NCI-H345 (cell line): ENCODE data around the gene MYLK2.
"Not testable (repeated sequence)": the region's sequence is repeated elsewhere in the genome, so short reads cannot be mapped to it uniquely, and the experiment has no call there.

ENCODE experiments used
- DNase-seq: peaks from one replicate; lab custom pipeline; 2025; lab: John Stamatoyannopoulos, UW

MYLK2 gene

DNA sequence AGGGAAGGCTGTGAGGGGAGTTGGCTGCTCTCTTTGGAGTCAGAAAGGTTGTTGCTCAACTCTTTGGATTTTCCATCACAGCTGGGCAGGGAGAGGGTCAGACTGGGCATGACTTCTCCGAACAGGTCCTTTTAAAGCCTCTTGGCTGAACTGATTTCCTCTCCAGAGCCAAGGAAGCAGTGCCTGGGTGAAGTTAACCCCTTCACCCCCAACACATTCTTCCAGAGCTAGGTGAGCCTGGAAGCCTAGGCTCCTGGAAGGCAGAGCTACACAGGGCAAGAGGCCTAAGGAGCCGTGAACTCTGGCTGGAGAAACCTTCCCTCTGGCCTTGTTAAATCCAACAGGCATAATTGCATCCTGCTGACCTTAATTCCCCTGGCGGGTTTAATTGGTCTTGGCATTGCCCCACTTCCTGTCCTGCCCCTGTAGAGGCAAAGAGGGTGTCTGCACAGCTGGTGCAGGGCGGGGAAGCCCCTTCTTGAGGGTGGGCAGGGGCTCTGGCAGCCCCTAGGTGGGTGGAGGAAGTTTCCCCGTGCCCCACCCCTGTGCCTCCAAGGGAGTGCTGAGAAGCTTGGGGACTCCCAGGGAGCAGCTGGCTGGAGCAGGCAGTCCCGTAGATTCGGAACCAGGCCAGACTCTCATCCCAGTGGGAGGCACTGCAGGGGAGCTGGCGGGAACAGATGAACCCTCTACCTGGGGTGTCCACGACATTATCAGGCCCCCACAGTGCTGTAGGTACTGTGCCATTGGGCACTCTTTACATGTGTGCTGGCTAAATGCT, 3.6 kb upstream of the MYLK2 start:
- DNase-seq = no peak

- DNase-seq = no peak
Observed at GRCh38 chr20:31816221-31816620, 2.9 kb upstream of the MYLK2 start.

- no peak for DNase-seq
Observed at GRCh38 chr20:31817461-31817860, 1.7 kb upstream of the MYLK2 start.

- DNase-seq = no peak
Observed at GRCh38 chr20:31818376-31818908, 714 bp upstream of the MYLK2 start.

GRCh38 chr20:31820228-31820627, 1.1 kb downstream of the MYLK2 start:
- no peak for DNase-seq

GRCh38 chr20:31821427-31821826, 2.3 kb downstream of the MYLK2 start:
- no peak for DNase-seq

DNA sequence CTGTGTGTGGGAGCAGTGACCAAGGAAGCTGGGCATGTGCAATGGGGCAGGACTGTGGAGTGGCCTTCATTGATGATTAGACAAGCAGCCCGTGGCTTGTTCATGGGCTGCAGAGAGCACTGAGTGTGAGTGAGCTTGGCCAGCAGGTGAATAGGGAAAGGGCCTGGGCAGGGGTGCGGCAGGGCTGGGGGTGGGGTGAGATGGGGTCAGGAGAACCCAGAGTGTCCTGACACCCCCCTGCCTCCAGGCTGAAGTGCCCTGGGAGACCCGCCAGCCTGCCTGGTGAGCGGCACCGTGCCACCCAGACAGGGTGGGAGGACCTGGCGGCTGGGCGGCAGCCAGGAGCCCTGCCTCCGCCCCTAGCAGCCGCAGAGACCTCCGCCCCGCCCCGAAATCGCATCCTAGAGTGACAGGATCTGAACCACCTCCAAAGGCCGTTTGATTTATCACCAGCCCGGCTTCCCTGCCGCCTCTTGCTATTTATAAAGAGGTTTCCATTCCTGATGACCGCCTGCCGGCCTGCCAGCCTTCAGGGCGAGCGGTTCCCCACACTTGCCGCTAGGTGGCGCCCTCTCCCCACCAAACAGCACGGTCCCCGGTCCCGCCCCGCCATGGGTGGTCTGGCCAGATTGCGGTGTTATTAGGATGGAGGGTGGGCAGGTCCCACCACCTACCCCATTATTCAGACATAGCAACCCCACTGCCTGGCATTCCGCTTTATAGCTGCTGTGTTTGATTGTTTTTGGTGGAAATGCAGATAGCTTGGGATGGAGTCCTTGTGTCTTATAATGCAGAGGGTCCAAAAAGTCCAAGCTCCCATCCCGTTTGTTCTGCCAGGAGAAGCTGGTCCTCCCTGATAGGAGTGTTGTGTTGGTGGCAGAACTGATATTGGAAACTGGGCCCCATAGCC, 3.5 kb downstream of the MYLK2 start:
- DNase-seq = peak; percentile 79

GRCh38 chr20:31823360-31824124, 4.4 kb downstream of the MYLK2 start:
- no peak for DNase-seq

DNA sequence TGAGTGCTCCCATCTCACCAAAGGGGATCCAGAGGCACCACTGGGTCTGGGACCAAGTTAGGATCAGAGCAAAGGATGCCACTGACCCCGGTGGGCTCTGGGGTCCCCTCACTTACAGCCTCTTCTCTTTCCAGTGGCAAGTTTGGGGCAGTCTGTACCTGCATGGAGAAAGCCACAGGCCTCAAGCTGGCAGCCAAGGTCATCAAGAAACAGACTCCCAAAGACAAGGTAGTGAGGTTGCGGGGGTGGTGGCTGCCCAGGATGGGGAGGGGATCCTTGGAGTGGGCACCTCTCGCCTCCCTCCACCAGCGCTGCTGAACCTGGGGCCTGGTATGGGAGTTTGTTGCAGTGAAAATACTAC, 4.9 kb downstream of the MYLK2 start:
- DNase-seq = no peak

DNA sequence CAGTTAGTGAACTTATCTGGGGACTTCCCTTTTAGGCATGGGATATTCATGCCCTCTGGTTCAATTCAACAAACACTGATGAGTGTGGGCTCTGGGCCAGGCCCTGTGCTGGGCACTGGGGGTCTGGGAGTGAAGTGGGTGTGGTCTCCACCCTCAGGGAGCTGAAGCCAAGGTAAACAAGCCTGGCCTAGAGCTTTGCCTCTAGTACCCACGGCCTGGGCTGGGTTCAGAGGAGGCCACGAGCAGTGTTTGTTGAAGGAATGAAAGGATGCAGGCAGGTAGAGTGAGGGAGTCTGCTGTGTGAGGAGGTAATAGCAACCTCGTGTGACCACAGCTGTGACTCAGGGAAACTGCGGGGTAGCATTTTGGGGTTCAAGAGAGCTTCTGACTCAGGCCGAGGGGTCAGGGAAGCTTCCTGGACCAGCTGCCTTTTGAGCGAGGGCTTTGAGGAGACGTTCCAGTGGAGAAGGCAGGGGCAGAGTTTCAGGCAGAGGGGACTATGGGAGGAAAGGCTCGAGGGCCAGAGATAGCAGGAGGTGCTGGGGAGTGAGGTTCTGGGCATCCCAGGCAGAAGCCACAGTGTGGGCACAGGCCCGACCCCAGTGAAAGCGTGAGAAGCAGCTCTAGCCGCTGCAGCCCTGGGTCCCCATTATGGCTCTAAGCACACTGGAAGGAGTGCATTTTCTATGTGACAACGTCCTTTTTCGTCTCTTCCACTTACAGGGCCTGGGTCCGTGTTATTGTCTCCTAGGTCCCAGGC, 5.6 kb downstream of the MYLK2 start:
- no peak for DNase-seq

GRCh38 chr20:31826074-31826473, 6.9 kb downstream of the MYLK2 start:
- DNase-seq = no peak

- DNase-seq = no peak
Observed at GRCh38 chr20:31827059-31827458, 7.9 kb downstream of the MYLK2 start.

DNA sequence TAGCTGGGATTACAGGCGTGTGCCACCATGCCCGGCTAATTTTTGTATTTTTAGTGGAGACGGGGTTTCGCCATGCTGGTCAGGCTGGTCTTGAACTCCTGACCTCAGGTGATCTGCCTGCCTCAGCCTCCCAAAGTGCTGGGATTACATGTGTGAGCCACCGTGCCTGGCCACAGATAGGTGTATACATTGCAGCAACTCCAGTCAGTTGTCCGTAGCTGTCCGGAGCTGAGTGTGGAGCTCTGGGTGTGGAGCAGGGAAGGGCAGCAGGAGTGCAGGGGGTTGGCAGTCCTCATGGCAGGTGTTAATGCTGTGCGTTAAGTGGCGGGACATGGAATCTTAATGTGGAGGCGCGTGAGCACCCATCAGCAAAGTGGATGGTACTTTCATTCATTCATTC, 8.9 kb downstream of the MYLK2 start:
- DNase-seq = not testable (repeated sequence)

- no peak for DNase-seq
Observed at GRCh38 chr20:31829731-31830130, 10.6 kb downstream of the MYLK2 start.

DNA sequence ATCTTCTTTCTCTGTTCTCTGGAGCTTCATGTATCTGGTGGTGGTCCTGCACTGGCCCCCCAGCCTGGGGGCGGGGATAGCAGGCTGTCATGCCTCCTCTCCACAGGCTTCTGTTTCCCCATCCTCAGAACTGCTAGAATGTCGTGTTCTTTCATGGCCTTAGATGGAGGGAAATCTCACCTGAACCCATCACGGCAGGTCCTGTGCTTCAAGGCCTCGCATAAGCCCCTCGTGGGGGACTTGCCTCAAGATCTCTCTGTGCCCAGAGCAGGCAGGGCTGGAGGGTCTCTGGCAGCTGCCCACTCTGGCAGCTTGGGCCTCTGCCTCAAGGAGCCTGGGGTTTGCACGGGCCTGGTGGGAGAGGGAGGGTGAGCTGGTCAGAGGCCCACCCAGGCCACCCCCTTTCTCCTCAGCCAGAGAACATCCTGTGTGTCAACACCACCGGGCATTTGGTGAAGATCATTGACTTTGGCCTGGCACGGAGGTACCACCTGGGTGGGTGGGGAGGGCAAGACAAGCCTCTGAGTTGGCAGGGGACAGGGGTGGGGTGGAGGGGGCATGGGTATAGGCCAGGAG, 11.3 kb downstream of the MYLK2 start:
- DNase-seq = no peak

GRCh38 chr20:31831211-31831610, 12.1 kb downstream of the MYLK2 start:
- no peak for DNase-seq

DNA sequence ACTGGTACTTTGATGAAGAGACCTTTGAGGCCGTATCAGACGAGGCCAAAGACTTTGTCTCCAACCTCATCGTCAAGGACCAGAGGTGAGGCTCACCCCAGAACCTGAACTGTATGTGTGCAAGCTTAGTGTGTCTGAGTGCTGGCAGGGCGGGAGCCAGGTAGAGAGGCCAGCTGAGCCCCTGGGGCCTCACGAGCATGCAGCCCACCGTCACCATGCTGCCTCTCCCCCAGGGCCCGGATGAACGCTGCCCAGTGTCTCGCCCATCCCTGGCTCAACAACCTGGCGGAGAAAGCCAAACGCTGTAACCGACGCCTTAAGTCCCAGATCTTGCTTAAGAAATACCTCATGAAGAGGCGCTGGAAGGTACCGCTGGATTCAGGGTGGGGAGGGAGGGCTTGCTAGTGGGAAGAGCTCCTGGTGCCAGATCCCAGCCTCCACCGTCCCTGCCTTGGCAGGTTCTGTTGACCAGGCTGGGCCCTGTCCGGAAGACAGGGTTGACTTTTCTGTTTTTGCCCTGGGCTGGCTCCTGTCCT, 12.7 kb downstream of the MYLK2 start:
- DNase-seq = no peak

DNA sequence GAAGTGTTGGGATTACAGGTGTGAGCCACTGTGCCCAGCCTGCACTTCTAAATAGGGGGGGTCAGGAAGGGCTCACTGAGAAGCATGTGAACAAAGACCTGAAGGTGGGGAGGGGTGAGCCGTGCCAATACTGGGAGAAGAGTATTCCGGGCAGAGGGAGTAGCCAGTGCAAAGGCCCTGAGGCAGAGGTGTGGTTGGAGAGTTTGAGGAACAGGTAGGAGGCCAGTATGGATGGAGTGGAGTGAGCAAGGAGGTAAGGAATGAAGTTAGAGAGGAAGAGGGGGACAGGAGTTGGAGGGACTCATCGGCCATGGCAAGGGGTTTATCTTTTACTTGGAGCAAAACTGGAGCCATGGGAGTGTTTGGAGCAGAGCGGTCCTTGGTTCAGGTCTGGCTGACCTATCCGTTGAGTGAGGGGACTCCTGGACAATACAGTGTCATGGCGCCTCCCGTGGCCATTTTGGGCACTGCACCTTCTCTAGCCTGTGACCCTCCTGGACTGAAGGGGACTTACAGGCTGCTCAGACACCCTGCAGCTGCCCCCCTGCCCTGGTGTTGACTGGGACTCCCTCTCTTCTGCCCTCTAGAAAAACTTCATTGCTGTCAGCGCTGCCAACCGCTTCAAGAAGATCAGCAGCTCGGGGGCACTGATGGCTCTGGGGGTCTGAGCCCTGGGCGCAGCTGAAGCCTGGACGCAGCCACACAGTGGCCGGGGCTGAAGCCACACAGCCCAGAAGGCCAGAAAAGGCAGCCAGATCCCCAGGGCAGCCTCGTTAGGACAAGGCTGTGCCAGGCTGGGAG, 14.2 kb downstream of the MYLK2 start:
- peak; percentile 30 for DNase-seq

DNA sequence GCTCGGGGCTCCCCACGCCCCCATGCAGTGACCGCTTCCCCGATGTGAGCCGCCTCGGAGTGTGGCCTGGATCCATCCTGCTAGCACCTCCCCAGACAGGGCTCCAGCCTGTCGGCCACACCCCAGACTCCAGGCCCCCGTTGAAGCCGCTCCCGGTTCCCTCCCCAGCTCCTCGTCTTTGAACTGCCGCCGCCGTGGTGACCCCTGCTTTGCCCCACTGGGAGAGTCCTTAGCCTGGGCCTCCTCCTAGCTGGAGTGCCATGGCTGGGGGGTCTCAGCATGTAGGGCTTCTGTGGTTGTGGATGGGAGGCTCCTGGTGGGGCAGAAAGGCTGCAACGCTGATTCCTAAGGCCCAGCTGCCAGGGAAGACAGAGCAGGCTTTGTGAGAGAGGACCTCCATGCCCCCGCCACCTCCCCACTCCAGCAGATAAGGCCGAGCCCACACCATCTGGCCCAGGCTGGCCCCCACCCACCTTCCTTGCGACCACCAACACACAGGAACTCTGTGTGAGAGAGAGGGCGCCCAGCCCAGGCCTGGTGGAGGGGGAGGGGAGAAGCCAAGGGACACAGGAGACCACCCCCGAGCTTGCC, 14.9 kb downstream of the MYLK2 start:
- DNase-seq = no peak

GRCh38 chr20:31835554-31835953, 16.4 kb downstream of the MYLK2 start:
- DNase-seq = no peak
